Measurements from ENCODE around the gene ATG12. TPM values are rescaled to one million over a fixed set of nuclear protein-coding genes. Genes with fewer than 3 reads are reported as not detected.

ATG12 gene
- polyA plus RNA-seq, 1 of the 3 experiments (the other 2 are of a cell fraction), result 29.1 TPM

DNA sequence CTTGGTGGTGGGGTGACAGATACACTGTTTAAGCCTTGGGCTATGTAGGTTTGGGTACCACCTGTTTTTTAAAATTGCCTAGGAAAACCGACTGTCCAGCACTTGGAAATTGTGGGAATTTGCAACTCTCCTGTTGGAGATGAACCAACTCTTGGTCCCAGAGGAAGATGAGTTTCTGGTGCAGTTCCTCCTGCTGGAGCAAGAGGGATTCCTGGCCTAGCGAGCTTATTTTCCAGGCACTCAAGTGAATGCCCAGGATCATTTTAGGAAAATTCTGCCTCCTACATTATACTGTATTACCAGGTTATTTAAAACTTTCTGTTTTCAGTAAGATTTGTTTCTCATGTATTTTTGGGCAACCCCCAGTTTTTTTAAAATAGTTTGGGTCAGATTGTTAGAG is 34.1 kb upstream of the ATG12 start:
- H3K79me2 ChIP-seq (ENCODE audit: insufficient read depth), result peaks cover 23% of the 10 kb centered on the region
- H3K4me3 ChIP-seq (ENCODE audit: low read depth in 2 of 2, low read length in 1 of 2), result no peak overlapping the region
- H3K9ac ChIP-seq, result no peak overlapping the region
- DNase-seq, result no peak
- H3K27ac ChIP-seq (ENCODE audit: low read depth in 2 of 2, low read length in 1 of 2), result no peak overlapping the region
- no peaks in the 10 kb centered on the region for H3K9me2 ChIP-seq
- no peaks in the 10 kb centered on the region for H3K27me3 ChIP-seq (ENCODE audit: insufficient read depth)
- H3K4me1 ChIP-seq (ENCODE audit: control insufficient read depth in 1 of 2, insufficient read depth in 2 of 2, low read depth in 1 of 2, low read length in 1 of 2), result no peaks in the 10 kb centered on the region
- no peak overlapping the region for H2AFZ ChIP-seq (ENCODE audit: low read depth)
- H3K9me3 ChIP-seq, result no peaks in the 10 kb centered on the region
- no peak overlapping the region for H3K4me2 ChIP-seq
- ChIA-PET CTCF (no interaction called here), POLR2A (no interaction called here)
- 82% methylated on average over 1 of the region's 2 CpGs for WGBS (ENCODE audit: low lambda C conversion rate)
- peaks cover 12 to 17% of the 10 kb centered on the region in 2 experiments for H3K36me3 ChIP-seq (replicated peaks in 1 of 2; ENCODE audit: control insufficient read depth in 1 of 2, insufficient read depth in 2 of 2, low read length in 1 of 2)
- TF ChIP-seq, protein P1, sequence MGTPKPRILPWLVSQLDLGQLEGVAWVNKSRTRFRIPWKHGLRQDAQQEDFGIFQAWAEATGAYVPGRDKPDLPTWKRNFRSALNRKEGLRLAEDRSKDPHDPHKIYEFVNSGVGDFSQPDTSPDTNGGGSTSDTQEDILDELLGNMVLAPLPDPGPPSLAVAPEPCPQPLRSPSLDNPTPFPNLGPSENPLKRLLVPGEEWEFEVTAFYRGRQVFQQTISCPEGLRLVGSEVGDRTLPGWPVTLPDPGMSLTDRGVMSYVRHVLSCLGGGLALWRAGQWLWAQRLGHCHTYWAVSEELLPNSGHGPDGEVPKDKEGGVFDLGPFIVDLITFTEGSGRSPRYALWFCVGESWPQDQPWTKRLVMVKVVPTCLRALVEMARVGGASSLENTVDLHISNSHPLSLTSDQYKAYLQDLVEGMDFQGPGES (IDR thresholded peaks at IDR 0.05; ENCODE audit: low read depth, low read length), result no peak
- no peak for TF ChIP-seq EP300 (IDR thresholded peaks at IDR 0.05; ENCODE audit: borderline replicate concordance in 1 of 2, low read depth in 1 of 2, low read length in 1 of 2)
- TF ChIP-seq FOSL2 (IDR thresholded peaks at IDR 0.05; ENCODE audit: borderline replicate concordance, low read depth), result no peak
- no peak for TF ChIP-seq ELF1 (IDR thresholded peaks at IDR 0.05)
- TF ChIP-seq RAD21 (IDR thresholded peaks at IDR 0.05; ENCODE audit: low read length), result no peak
- TF ChIP-seq GATA2 (CRISPR knock-in tag; IDR thresholded peaks at IDR 0.05), result no peak
- TF ChIP-seq TEAD4 (IDR thresholded peaks at IDR 0.05; ENCODE audit: borderline replicate concordance, insufficient read depth), result no peak
- TF ChIP-seq, protein P2, sequence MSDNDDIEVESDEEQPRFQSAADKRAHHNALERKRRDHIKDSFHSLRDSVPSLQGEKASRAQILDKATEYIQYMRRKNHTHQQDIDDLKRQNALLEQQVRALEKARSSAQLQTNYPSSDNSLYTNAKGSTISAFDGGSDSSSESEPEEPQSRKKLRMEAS (IDR thresholded peaks at IDR 0.05; ENCODE audit: low read depth), result no peak
- no peak for TF ChIP-seq NRF1 (IDR thresholded peaks at IDR 0.05; ENCODE audit: low read depth, low read length)
- TF ChIP-seq, protein P3, sequence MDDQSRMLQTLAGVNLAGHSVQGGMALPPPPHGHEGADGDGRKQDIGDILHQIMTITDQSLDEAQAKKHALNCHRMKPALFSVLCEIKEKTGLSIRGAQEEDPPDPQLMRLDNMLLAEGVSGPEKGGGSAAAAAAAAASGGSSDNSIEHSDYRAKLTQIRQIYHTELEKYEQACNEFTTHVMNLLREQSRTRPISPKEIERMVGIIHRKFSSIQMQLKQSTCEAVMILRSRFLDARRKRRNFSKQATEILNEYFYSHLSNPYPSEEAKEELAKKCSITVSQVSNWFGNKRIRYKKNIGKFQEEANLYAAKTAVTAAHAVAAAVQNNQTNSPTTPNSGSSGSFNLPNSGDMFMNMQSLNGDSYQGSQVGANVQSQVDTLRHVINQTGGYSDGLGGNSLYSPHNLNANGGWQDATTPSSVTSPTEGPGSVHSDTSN (IDR thresholded peaks at IDR 0.05), result no peak
- TF ChIP-seq NFIC (IDR thresholded peaks at IDR 0.05; ENCODE audit: borderline replicate concordance), result no peak
- no peak for TF ChIP-seq SIN3A (IDR thresholded peaks at IDR 0.05; ENCODE audit: borderline replicate concordance, low read depth, low read length)
- TF ChIP-seq TAF1 (IDR thresholded peaks at IDR 0.05; ENCODE audit: borderline replicate concordance, low read depth, low read length), result no peak
- TF ChIP-seq, protein P4, sequence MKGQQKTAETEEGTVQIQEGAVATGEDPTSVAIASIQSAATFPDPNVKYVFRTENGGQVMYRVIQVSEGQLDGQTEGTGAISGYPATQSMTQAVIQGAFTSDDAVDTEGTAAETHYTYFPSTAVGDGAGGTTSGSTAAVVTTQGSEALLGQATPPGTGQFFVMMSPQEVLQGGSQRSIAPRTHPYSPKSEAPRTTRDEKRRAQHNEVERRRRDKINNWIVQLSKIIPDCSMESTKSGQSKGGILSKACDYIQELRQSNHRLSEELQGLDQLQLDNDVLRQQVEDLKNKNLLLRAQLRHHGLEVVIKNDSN (IDR thresholded peaks at IDR 0.05; ENCODE audit: borderline replicate concordance, low read depth), result no peak
- no peak for TF ChIP-seq RFX5 (IDR thresholded peaks at IDR 0.05; ENCODE audit: low read length)
- TF ChIP-seq GABPA (IDR thresholded peaks at IDR 0.05; ENCODE audit: low read depth), result no peak
- TF ChIP-seq POLR2AphosphoS5 (IDR thresholded peaks at IDR 0.05; ENCODE audit: low read depth, low read length), result no peak
- no peak for TF ChIP-seq RCOR1 (IDR thresholded peaks at IDR 0.05; ENCODE audit: low read length)
- TF ChIP-seq MXI1 (IDR thresholded peaks at IDR 0.05; ENCODE audit: low read depth, low read length), result no peak
- H4K20me1 ChIP-seq (ENCODE audit: insufficient read depth), result no peaks in the 10 kb centered on the region
- no peaks in the 10 kb centered on the region for H3F3A ChIP-seq (replicated peaks; ENCODE audit: insufficient read depth)

Data from SK-N-SH (cell line).